WTC11 (cell line): Measurements from ENCODE around the gene ZFP62. TPM values are rescaled to one million over a fixed set of nuclear protein-coding genes. Genes with fewer than 3 reads are reported as not detected.

ENCODE experiments used
- ATAC-seq: fragments of 200-7000 bp; cut with Tn5 transposase; 2 replicates; pipeline ENCODE4 v1.10.0; 2021; ENCODE audit warnings: mild to moderate bottlenecking, moderate library complexity
- CTCF ChIA-PET: fragments of 300-600 bp; sonication (Branson Sonifier 250); formaldehyde crosslinking; loops from one replicate; lab custom pipeline; 2021; ENCODE audit warnings: antibody characterized with exemption; lab: Charles Lee
- POLR2A ChIA-PET: fragments of 350-600 bp; sonication (Branson Sonifier 250); formaldehyde crosslinking; loops from one replicate; lab custom pipeline; 2021; ENCODE audit warnings: antibody characterized with exemption; lab: Charles Lee
- DNase-seq: peaks from one replicate; pipeline ENCODE4 v3.0.0; 2021; ENCODE audit warnings: low spot score
- H3K27ac Mint-ChIP-seq: 2 replicates; pipeline ENCODE4 v1.8.0; 2021; ENCODE audit warnings: mixed read lengths
- H3K27me3 Mint-ChIP-seq: 2 replicates; pipeline ENCODE4 v1.8.0; 2021; ENCODE audit warnings: low read depth, mild to moderate bottlenecking, moderate library complexity, mixed read lengths
- H3K36me3 Mint-ChIP-seq: 2 replicates; pipeline ENCODE4 v1.8.0; 2021; ENCODE audit warnings: mixed read lengths
- H3K4me1 Mint-ChIP-seq: 2 replicates; pipeline ENCODE4 v1.8.0; 2022; ENCODE audit warnings: mixed read lengths
- H3K4me3 Mint-ChIP-seq: 2 replicates; pipeline ENCODE4 v1.8.0; 2021; ENCODE audit warnings: mild to moderate bottlenecking, moderate library complexity, mixed read lengths
- H3K9me3 Mint-ChIP-seq: 2 replicates; pipeline ENCODE4 v1.8.0; 2021; ENCODE audit warnings: mixed read lengths
- ATF2 ChIP-seq: sonication (generic); formaldehyde crosslinking; IDR thresholded peaks from 2 replicates; pipeline ENCODE4 v1.8.1; 2022; ENCODE audit warnings: low read depth, missing genetic modification reagents, borderline replicate concordance
- CBFB ChIP-seq: sonication (generic); formaldehyde crosslinking; IDR thresholded peaks from 2 replicates; pipeline ENCODE4 v1.8.1; 2022; ENCODE audit warnings: mild to moderate bottlenecking, low read depth, missing genetic modification reagents
- E2F1 ChIP-seq: sonication (generic); formaldehyde crosslinking; IDR thresholded peaks from 2 replicates; pipeline ENCODE4 v1.8.0; 2022; ENCODE audit warnings: mild to moderate bottlenecking, missing genetic modification reagents
- ELF4 ChIP-seq: sonication (generic); formaldehyde crosslinking; IDR thresholded peaks from 2 replicates; pipeline ENCODE4 v1.8.1; 2022; ENCODE audit warnings: low read depth, mild to moderate bottlenecking, moderate library complexity, missing genetic modification reagents
- FOXP1 ChIP-seq: sonication (generic); formaldehyde crosslinking; IDR thresholded peaks from 2 replicates; pipeline ENCODE4 v1.8.0; 2022; ENCODE audit warnings: missing genetic modification reagents, mild to moderate bottlenecking, moderate library complexity, borderline replicate concordance
- GTF2I ChIP-seq: fragments of 250-450 bp; sonication (Bioruptor Pico); conservative IDR thresholded peaks from 2 replicates; pipeline ENCODE4 v1.4.0; 2021; ENCODE audit warnings: mild to moderate bottlenecking
- HMGA2 ChIP-seq: fragments of 250-450 bp; sonication (Bioruptor Pico); IDR thresholded peaks from 2 replicates; pipeline ENCODE4 v1.4.0; 2021; ENCODE audit warnings: mild to moderate bottlenecking, moderate library complexity
- MAX ChIP-seq: sonication (generic); formaldehyde crosslinking; IDR thresholded peaks from 2 replicates; pipeline ENCODE4 v1.8.0; 2022; ENCODE audit warnings: mild to moderate bottlenecking, missing genetic modification reagents
- NFATC4 ChIP-seq: fragments of 250-450 bp; sonication (Bioruptor Pico); IDR thresholded peaks from 2 replicates; pipeline ENCODE4 v1.9.0; 2021; ENCODE audit warnings: mild to moderate bottlenecking
- NFYB ChIP-seq: sonication (generic); formaldehyde crosslinking; conservative IDR thresholded peaks from 2 replicates; pipeline ENCODE4 v1.8.0; 2022; ENCODE audit warnings: low read depth, missing genetic modification reagents
- RELA ChIP-seq: sonication (generic); formaldehyde crosslinking; IDR thresholded peaks from 2 replicates; pipeline ENCODE4 v1.8.1; 2022; ENCODE audit warnings: missing genetic modification reagents, mild to moderate bottlenecking, borderline replicate concordance
- RORB ChIP-seq: fragments of 250-450 bp; sonication (Bioruptor Pico); IDR thresholded peaks from 2 replicates; pipeline ENCODE4 v1.9.0; 2021; ENCODE audit warnings: mild to moderate bottlenecking
- SMAD4 ChIP-seq: sonication (generic); formaldehyde crosslinking; IDR thresholded peaks from 2 replicates; pipeline ENCODE4 v1.8.0; 2022; ENCODE audit warnings: mild to moderate bottlenecking, missing genetic modification reagents
- TEAD4 ChIP-seq: sonication (generic); formaldehyde crosslinking; IDR thresholded peaks from 2 replicates; pipeline ENCODE4 v1.8.0; 2022; ENCODE audit warnings: mild to moderate bottlenecking, missing genetic modification reagents
- ZNF121 ChIP-seq: sonication (generic); formaldehyde crosslinking; IDR thresholded peaks from 2 replicates; pipeline ENCODE4 v1.8.0; 2023; ENCODE audit warnings: missing genetic modification reagents
- ZNF263 ChIP-seq: sonication (generic); formaldehyde crosslinking; IDR thresholded peaks from 2 replicates; pipeline ENCODE4 v1.8.1; 2022; ENCODE audit warnings: low read depth, mild to moderate bottlenecking, moderate library complexity, missing genetic modification reagents
- ZNF317 ChIP-seq: sonication (generic); formaldehyde crosslinking; IDR thresholded peaks from 2 replicates; pipeline ENCODE4 v1.8.1; 2023; ENCODE audit warnings: low read depth, mild to moderate bottlenecking, moderate library complexity, missing genetic modification reagents, borderline replicate concordance
- ZNF416 ChIP-seq: fragments of 250-450 bp; sonication (Bioruptor Pico); IDR thresholded peaks from 2 replicates; pipeline ENCODE4 v1.9.0; 2021; ENCODE audit warnings: mild to moderate bottlenecking, inconsistent platforms
- total RNA-seq: library from RNA; stranded (reverse); gene quantifications from 3 replicates; pipeline ENCODE4 v1.2.3, GENCODE V29; 2021
- TF ChIP-seq, protein P1 (sequence below): sonication (generic); formaldehyde crosslinking; IDR thresholded peaks from 2 replicates; pipeline ENCODE4 v1.8.1; 2023; ENCODE audit warnings: mild to moderate bottlenecking, moderate library complexity, missing genetic modification reagents
- TF ChIP-seq, protein P2 (sequence below): fragments of 250-450 bp; sonication (Bioruptor Pico); IDR thresholded peaks from 2 replicates; pipeline ENCODE4 v1.9.0; 2021; ENCODE audit warnings: mild to moderate bottlenecking

Gene ZFP62
- total RNA-seq, 1 experiment from 2014 or later = 41.2 TPM

- H3K27ac Mint-ChIP-seq = peak overlapping the region; percentile 19; the same call in 1 of the 2 replicates
- ChIA-PET CTCF (interaction anchor here (0.6 to 1.8 kb wide), 4 partner anchors 41 to 125 kb away, joined by 3 to 7 read pairs (median 4); partner anchors contain the start of gene ZFP62), POLR2A (no interaction called here)
- no peak for TF ChIP-seq ELF4 (CRISPR knock-in tag)
- H3K4me3 Mint-ChIP-seq = no peak overlapping the region
- H3K4me1 Mint-ChIP-seq = peaks cover 37% of the 10 kb centered on the region
- peaks cover 10% of the 10 kb centered on the region; the same call in 1 of the 2 replicates for H3K36me3 Mint-ChIP-seq
- no peak for DNase-seq
- H3K27me3 Mint-ChIP-seq = peaks cover 5% of the 10 kb centered on the region
- peak; percentile 48 for ATAC-seq
- peaks cover 15% of the 10 kb centered on the region for H3K9me3 Mint-ChIP-seq
These were observed 48.7 kb upstream of the ZFP62 start for GRCh38 chr5:180909782-180910181.

- DNase-seq (no peak), ATAC-seq (peak; percentile 30; the same call in 1 of the 2 replicates)
- Mint-ChIP-seq H3K27me3 (peaks cover 5% of the 10 kb centered on the region), H3K4me1 (peaks cover 37% of the 10 kb centered on the region), H3K27ac (peak overlapping the region; percentile 46), H3K9me3 (peaks cover 15% of the 10 kb centered on the region), H3K36me3 (peaks cover 10% of the 10 kb centered on the region; the same call in 1 of the 2 replicates), H3K4me3 (peak overlapping the region; percentile 8)
- ChIA-PET CTCF (interaction anchor here (0.6 to 1.8 kb wide), 2 partner anchors 48 to 71 kb away, joined by 3 to 7 read pairs; partner anchors contain the start of gene ZFP62), POLR2A (no interaction called here)
- TF ChIP-seq, protein P1, sequence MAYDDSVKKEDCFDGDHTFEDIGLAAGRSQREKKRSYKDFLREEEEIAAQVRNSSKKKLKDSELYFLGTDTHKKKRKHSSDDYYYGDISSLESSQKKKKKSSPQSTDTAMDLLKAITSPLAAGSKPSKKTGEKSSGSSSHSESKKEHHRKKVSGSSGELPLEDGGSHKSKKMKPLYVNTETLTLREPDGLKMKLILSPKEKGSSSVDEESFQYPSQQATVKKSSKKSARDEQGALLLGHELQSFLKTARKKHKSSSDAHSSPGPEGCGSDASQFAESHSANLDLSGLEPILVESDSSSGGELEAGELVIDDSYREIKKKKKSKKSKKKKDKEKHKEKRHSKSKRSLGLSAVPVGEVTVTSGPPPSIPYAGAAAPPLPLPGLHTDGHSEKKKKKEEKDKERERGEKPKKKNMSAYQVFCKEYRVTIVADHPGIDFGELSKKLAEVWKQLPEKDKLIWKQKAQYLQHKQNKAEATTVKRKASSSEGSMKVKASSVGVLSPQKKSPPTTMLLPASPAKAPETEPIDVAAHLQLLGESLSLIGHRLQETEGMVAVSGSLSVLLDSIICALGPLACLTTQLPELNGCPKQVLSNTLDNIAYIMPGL (CRISPR knock-in tag) = no peak
- TF ChIP-seq ATF2 (CRISPR knock-in tag) (no peak), GTF2I (no peak), SMAD4 (CRISPR knock-in tag) (no peak), ZNF317 (CRISPR knock-in tag) (no peak), CBFB (CRISPR knock-in tag) (no peak), RORB (CRISPR knock-in tag) (no peak), RELA (CRISPR knock-in tag) (no peak), ELF4 (CRISPR knock-in tag) (no peak), E2F1 (CRISPR knock-in tag) (no peak)
These were observed 48.1 kb upstream of the ZFP62 start for GRCh38 chr5:180908998-180909731.

DNA sequence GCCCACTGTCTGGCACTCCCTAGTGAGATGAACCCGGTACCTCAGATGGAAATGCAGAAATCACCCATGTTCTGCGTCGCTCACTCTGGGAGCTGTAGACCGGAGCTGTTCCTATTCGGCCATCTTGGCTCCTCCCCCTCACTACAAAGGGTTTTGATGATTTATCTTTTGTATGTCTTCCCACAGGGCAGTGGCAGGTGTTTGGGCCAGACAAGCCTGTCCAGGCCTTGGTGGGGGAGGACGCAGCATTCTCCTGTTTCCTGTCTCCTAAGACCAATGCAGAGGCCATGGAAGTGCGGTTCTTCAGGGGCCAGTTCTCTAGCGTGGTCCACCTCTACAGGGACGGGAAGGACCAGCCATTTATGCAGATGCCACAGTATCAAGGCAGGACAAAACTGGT, 47.3 kb upstream of the ZFP62 start:
- Mint-ChIP-seq H3K9me3 (peaks cover 14% of the 10 kb centered on the region), H3K4me3 (peak overlapping the region; percentile 60), H3K36me3 (peaks cover 10% of the 10 kb centered on the region; the same call in 1 of the 2 replicates)
- no peak for DNase-seq
- peak; percentile 62 for TF ChIP-seq ZNF121
- TF ChIP-seq ZNF416 (CRISPR knock-in tag) = no peak
- TF ChIP-seq, all 79 proteins: peak for 1
- no peak; the same call in 1 of the 2 replicates for ATAC-seq
- Mint-ChIP-seq H3K27me3 (peaks cover 5% of the 10 kb centered on the region), H3K27ac (peak overlapping the region; percentile 79), H3K4me1 (peaks cover 37% of the 10 kb centered on the region)
- ChIA-PET CTCF (no interaction called here), POLR2A (interaction anchor here (0.5 kb wide), 1 partner anchor 155 kb away, joined by 5 read pairs; no protein-coding TSS in a partner anchor)

DNA sequence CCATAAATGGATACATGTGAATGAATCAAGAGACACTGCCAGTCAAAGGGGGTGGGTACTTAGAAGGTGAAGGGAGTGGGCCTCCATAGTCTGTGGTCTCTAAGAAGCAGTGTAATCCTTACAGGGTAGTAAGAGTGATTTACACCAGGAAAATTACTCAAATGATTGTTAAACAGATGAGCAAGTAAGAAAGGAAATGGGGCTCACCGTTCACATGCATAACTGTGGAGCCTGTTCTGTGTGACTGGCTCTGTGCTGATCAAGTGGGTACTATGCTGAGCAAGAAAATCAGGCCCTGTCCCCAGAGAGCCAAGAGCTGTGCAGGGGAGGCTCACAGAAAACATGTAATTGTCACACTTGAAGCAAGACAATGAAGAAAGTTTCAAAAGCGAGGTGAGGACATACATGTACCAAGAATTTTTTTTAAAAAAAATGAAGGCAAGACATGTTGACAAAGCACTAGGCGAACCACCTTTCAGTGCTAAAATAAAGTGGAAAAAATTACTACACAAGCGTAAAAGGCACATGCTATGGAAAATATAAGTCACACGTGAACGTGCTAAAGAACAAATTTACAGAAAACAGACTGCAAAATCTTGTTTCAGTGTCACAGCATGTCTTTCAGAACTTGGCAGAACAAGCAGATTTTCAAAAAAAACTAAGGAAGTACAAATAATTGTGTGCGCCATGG, 40.4 kb upstream of the ZFP62 start:
- Mint-ChIP-seq H3K36me3 (peaks cover 6% of the 10 kb centered on the region; the same call in 1 of the 2 replicates), H3K27me3 (peaks cover 10% of the 10 kb centered on the region), H3K4me3 (no peak overlapping the region), H3K9me3 (peaks cover 10% of the 10 kb centered on the region), H3K27ac (no peak overlapping the region), H3K4me1 (no peaks in the 10 kb centered on the region)
- POLR2A ChIA-PET = no interaction called here
- ATAC-seq = no peak
- no peak for DNase-seq
- CTCF ChIA-PET = no interaction called here
- TF ChIP-seq FOXP1 (CRISPR knock-in tag) (no peak), ZNF263 (CRISPR knock-in tag) (no peak), MAX (CRISPR knock-in tag) (no peak), NFATC4 (no peak), ELF4 (CRISPR knock-in tag) (no peak), HMGA2 (CRISPR knock-in tag) (no peak), TEAD4 (CRISPR knock-in tag) (no peak), NFYB (CRISPR knock-in tag) (no peak)
- TF ChIP-seq, protein P1 (CRISPR knock-in tag) = no peak
- TF ChIP-seq, protein P2, sequence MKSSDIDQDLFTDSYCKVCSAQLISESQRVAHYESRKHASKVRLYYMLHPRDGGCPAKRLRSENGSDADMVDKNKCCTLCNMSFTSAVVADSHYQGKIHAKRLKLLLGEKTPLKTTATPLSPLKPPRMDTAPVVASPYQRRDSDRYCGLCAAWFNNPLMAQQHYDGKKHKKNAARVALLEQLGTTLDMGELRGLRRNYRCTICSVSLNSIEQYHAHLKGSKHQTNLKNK (CRISPR knock-in tag) = no peak
